HG02885 (cell line): ENCODE results near the gene GNAS-AS1.

Experiments used
- ATAC-seq: cut with Tn5 transposase; IDR thresholded peaks from one replicate; pipeline ENCODE4 v1.9.1; 2021; ENCODE audit warnings: mild to moderate bottlenecking; ENCODE audit not compliant: unreplicated experiment, poor library complexity

GNAS-AS1 gene

GRCh38 chr20:58888103-58888502, 37.4 kb upstream of the GNAS-AS1 start:
- no peak for ATAC-seq

DNA sequence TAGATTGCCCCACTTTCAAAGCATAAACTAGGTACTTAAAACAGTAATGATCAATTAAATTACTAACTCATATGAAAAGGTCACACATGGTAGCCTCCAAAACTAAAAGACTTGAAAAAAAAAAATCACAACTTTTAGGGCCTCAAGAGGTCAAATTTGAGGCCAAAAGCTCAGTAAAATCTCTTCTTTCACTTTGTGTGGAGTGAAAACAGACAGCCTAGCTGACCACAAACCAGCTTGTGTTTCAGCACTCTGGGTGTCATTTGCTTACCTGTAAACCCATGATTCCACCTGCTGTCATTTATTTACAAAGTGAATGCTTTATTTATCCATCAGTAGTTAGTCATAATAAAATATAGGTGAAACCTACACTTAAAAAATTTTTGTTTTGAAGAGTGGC, 35.8 kb upstream of the GNAS-AS1 start:
- no peak for ATAC-seq

- no peak for ATAC-seq
Observed at GRCh38 chr20:58884966-58885365, 34.3 kb upstream of the GNAS-AS1 start.

DNA sequence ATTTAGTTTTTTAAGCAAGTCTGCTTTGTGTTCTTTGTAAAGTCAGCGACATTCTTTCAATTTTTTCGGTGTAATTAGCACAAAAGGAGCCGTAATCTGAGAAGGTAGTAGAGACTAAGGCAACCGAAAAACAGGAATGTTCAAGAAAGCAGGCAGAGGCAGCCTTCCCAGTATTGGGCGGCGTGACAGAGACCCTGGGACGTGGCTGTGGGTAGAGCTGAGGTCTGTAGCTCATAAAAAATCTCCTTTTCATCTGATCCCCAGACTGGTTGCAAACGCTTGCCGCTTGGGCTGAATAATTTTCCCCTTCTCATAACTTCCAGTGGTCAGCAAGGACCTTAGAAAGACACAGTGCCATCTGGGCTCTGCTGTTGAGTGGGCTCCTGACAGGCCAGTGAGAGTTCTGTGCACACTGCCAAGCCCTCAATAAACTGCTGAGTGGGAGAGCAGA, 32.6 kb upstream of the GNAS-AS1 start:
- no peak for ATAC-seq

- no peak for ATAC-seq
Observed at GRCh38 chr20:58882704-58883089, 32.0 kb upstream of the GNAS-AS1 start.

DNA sequence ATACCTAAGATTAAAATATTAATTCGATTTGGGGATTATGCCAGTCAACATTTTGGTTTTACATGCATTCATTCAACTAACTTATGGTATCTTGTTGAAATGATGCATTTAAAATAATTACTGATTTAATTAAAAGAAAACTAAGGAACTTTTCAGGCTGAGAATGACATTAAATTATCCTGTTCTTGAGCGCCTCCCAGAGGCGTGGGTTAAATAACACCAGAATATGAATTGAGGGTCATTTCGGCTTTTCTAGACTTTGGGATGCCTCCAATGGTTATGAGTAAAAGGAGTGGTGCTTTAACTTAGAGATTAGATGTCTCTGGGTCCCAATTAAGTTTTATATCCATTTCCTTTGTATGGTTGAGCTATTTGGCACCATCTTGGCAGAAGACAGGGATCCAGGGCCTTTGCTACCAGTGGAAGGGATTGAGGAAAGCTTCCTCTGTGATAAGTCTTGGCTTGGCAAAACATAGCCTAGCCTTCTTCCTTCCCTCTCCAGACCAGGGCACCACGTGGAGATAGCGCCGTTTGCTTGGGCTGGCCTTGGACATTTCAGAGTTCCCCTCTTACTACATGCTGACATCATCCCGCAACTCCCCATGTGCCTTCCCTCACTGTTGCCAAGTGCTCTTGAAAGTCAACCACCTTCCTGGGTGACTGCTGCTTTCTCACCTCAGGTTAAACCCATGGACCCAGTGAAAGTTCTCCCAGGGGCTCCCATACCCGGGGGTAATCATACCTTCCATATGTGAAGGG, 30.5 kb upstream of the GNAS-AS1 start:
- ATAC-seq = no peak

DNA sequence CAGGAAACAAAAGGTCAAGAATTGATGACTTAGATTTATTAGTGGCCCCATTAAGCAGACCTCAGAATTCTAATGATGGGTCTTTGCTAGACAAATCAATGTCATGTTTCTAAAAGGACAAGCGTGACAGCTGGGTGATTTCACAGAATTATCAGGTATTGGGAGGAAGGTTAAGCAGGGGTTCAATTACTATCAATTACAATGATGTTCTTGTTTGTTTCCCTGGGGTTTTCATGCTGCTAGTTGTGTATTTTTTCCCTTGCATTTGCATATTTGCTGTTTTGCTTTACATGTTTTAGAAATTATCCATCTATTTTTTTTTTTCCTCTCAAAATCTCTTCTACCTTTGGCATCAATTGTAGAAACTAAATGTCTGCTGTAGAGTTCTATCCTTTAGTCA, 29.7 kb upstream of the GNAS-AS1 start:
- no peak for ATAC-seq

GRCh38 chr20:58878399-58878798, 27.7 kb upstream of the GNAS-AS1 start:
- no peak for ATAC-seq

DNA sequence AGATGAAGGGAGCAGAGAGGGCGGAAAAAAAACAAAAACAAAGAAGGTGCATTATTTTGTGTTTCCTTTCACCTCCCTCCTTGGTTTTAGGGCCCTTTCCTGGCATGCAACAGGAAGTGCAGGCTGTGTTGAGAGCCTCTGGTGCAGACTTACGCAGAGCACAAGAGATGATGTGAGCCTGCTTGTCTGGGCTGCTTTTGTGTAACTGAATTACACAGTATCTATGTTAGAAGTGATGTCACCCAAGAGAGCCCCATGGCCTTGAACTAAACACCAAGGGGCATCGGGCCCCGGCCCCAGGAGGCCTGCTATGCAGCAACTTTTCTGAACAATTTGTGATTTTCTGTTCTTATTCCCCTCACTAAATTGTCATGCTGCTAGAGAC, 27.3 kb upstream of the GNAS-AS1 start:
- ATAC-seq = no peak

GRCh38 chr20:58877050-58877975, 26.6 kb upstream of the GNAS-AS1 start:
- ATAC-seq = no peak

DNA sequence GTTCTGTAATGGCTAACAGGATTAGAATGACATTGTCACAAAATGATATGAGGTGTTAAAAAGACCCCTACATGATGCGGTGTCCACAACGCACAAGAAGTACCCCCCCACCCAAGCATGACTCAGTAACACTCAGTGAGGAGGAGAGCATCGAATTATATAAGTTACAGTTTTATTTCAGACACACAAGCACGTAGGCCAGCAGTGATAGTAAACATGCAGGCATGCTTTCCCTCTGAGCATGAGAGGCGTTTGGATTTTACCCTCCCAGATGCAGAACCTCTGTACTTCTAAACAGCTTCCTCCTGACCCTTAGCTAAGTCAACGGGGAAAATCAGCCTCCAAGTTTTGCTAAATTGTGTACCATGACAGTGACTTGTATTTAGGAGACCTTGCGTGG, 25.7 kb upstream of the GNAS-AS1 start:
- no peak for ATAC-seq

- ATAC-seq = no peak
Observed at GRCh38 chr20:58875541-58876134, 24.9 kb upstream of the GNAS-AS1 start.

GRCh38 chr20:58875111-58875510, 24.4 kb upstream of the GNAS-AS1 start:
- no peak for ATAC-seq

DNA sequence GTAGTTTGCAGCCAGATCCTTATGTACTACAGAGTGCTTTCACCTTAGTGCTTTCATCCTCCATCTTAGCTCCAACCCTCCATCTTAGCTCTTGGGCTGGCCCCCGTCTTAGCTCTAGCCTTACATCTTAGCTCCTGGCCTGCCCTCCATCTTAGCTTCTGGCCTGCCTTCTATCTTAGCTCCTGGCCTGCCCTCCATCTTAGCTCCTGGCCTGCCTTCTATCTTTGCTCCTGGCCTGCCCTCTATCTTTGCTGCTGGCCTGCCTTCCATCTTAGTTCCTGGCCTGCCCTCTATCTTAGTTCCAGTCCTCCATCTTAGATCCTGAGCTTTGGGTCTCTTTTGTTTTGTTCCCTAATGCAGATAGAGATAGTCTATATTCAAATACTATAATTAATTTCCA, 23.8 kb upstream of the GNAS-AS1 start:
- no peak for ATAC-seq

GRCh38 chr20:58871533-58872102, 20.9 kb upstream of the GNAS-AS1 start:
- ATAC-seq = no peak

GRCh38 chr20:58870293-58871014, 19.8 kb upstream of the GNAS-AS1 start:
- no peak for ATAC-seq

DNA sequence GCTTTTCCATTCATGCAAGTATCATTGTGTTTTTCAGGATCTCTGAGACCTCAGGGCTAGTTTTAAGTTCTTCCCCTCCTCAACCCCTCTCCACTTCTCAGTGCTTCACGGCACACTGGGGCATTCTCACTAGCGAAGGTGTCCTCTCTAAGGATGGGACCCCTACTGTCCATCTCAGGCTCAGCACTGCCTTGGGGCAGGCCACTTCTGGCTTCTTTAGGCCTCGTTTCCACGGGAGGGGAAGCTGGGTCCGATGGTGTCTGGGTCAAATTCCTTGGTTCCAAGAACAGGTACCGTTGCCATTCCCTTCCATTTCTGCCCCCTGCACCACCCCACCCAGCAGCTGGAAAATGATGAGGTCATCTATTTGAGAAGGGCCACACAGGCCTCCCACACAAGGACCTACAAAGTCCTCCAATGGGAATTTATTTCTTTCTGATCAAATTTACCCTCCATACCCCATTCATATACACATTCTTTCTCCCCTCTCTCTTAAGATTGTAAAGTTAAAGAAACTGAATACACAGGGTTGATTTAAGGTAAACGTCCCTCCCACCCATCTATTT, 19.0 kb upstream of the GNAS-AS1 start:
- ATAC-seq = no peak

DNA sequence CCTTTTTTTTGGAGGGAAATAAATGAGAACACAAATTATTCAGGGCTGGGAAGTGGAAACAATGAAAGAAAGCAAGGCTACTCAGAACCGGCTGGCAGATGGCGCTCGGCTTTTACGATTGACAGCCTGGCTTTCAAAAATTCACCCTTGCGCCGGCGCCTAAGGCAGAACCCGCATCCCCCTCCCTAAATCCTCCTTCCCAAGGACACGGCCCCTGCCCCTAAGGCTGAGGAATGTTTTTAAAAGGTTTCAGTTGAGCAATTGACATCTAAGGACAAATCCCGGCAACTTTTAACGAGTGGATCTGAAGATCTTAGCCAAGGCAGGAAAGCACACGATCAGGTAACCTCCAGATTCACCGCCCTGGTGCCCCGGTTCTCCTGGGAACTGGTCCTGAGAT, 18.1 kb upstream of the GNAS-AS1 start:
- no peak for ATAC-seq

GRCh38 chr20:58867211-58867610, 16.5 kb upstream of the GNAS-AS1 start:
- ATAC-seq = no peak

DNA sequence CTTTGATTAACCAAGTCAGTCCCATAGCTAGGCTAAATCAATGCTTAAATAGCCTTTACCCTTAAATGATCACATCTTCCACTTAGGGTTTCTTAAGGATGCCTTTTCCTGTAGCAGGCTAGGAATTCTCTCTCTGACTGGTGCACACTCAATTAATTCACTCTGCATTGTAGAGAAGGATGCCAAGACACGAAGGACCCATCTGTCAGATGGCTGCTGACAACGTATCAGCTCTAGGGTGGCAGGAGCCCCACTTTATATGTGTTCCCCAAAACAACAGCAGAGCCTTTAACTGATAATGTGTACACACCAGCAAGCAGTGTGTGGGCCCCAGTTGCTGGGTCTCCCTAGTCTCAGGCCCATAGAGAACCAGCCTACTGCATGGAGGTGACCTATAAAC, 15.1 kb upstream of the GNAS-AS1 start:
- ATAC-seq = no peak
